OCI-LY3 (cell line): ENCODE data around the gene MYB.

Experiments
- H2AFZ ChIP-seq: fragments of 200-600, 300-600 bp; shearing (Covaris generic); 2 replicates; pipeline ENCODE4 v1.6.0; 2014; ENCODE audit warnings: antibody characterized with exemption, low read depth, low read length
- H3K27ac ChIP-seq: fragments of 200-600, 300-600 bp; sonication (generic); 2 replicates; pipeline ENCODE4 v1.5.1; 2014; ENCODE audit warnings: mild to moderate bottlenecking, low read length, moderate library complexity, mixed read lengths
- H3K27me3 ChIP-seq: fragments of 200-600, 300-600 bp; sonication (generic); 2 replicates; pipeline ENCODE4 v1.6.1; 2014; ENCODE audit warnings: low read depth, low read length, mixed read lengths
- H3K36me3 ChIP-seq: fragments of 200-600, 300-600 bp; sonication (generic); replicated peaks from 2 replicates; pipeline ENCODE3; 2014; ENCODE audit warnings: low read depth, low read length, mixed read lengths
- H3K4me1 ChIP-seq: fragments of 300-600, 200-600 bp; sonication (generic); 2 replicates; pipeline ENCODE4 v1.6.1; 2014; ENCODE audit warnings: low read length, mixed read lengths
- H3K4me2 ChIP-seq: fragments of 200-600, 300-600 bp; sonication (generic); 2 replicates; pipeline ENCODE4 v1.6.1; 2014; ENCODE audit warnings: low read length, mixed read lengths
- H3K4me3 ChIP-seq: fragments of 300-600, 200-600 bp; sonication (generic); 2 replicates; pipeline ENCODE4 v1.5.1; 2014; ENCODE audit warnings: antibody characterized with exemption, mild to moderate bottlenecking, low read length, moderate library complexity
- H3K79me2 ChIP-seq: fragments of 300-600, 200-600 bp; shearing (Covaris generic); 2 replicates; pipeline ENCODE4 v1.6.1; 2014; ENCODE audit warnings: mild to moderate bottlenecking, low read length, mixed read lengths
- H3K9ac ChIP-seq: fragments of 300-600, 200-600 bp; shearing (Covaris generic); 2 replicates; pipeline ENCODE4 v1.6.0; 2014; ENCODE audit warnings: mild to moderate bottlenecking, low read length, moderate library complexity
- H3K9me3 ChIP-seq: fragments of 200-600, 300-600 bp; shearing (Covaris generic); 2 replicates; pipeline ENCODE4 v1.6.1; 2014; ENCODE audit warnings: low read length, mixed read lengths; ENCODE audit not compliant: insufficient read depth
- H4K20me1 ChIP-seq: fragments of 200-600, 300-600 bp; sonication (generic); 2 replicates; pipeline ENCODE4 v1.6.1; 2016; ENCODE audit warnings: low read length, mixed read lengths; ENCODE audit not compliant: insufficient read depth
- EZH2phosphoT487 ChIP-seq: fragments of 200-600 bp; shearing (Covaris generic); IDR thresholded peaks from 2 replicates; pipeline ENCODE4 v1.6.1; 2018; ENCODE audit warnings: antibody characterized with exemption, mixed run types, low read depth
- TF ChIP-seq, protein P1 (sequence below): fragments of 200-600, 300-600 bp; sonication (generic); IDR thresholded peaks from 2 replicates; pipeline ENCODE4 v1.5.1; 2014; ENCODE audit warnings: antibody characterized with exemption, low read length, low read depth

Gene MYB

DNA sequence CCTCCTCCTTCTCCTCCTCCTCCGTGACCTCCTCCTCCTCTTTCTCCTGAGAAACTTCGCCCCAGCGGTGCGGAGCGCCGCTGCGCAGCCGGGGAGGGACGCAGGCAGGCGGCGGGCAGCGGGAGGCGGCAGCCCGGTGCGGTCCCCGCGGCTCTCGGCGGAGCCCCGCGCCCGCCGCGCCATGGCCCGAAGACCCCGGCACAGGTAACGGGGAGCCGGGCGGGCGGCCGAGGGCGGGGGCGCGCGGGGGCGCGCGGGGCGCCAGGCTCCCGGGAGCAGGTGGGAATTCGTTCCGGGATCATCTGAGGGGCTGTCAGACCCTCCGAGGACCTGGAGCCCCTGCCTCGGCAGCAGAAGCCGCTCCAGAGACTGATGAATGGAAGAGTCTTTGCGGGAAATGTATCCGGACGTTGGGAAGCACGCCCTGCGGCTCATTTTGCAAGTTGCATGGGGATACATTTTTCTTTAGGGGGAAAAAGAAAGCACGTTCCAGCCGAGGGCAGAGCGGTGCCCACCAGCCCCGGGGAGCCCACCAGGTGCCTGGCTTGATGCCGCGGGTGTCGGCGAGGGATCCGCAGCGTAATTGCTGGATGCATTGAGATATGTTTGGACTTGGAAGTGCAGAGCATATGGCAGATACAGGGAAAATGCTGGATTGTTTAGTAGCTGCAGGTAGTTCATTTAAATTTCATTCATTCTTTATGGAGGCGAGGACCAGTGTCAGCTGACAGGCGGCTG lies 394 bp downstream of the MYB start:
- H3K9me3 ChIP-seq, result no peaks in the 10 kb centered on the region
- H3K36me3 ChIP-seq, result peaks cover 30% of the 10 kb centered on the region
- H3K4me2 ChIP-seq, result peak overlapping the region; percentile 92
- no peaks in the 10 kb centered on the region for H3K27me3 ChIP-seq
- peak overlapping the region; percentile 91 for H3K9ac ChIP-seq
- TF ChIP-seq, protein P1, sequence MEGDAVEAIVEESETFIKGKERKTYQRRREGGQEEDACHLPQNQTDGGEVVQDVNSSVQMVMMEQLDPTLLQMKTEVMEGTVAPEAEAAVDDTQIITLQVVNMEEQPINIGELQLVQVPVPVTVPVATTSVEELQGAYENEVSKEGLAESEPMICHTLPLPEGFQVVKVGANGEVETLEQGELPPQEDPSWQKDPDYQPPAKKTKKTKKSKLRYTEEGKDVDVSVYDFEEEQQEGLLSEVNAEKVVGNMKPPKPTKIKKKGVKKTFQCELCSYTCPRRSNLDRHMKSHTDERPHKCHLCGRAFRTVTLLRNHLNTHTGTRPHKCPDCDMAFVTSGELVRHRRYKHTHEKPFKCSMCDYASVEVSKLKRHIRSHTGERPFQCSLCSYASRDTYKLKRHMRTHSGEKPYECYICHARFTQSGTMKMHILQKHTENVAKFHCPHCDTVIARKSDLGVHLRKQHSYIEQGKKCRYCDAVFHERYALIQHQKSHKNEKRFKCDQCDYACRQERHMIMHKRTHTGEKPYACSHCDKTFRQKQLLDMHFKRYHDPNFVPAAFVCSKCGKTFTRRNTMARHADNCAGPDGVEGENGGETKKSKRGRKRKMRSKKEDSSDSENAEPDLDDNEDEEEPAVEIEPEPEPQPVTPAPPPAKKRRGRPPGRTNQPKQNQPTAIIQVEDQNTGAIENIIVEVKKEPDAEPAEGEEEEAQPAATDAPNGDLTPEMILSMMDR, result no peak
- no peak for TF ChIP-seq EZH2phosphoT487
- H3K27ac ChIP-seq, result peak overlapping the region; percentile 100
- H4K20me1 ChIP-seq, result peaks cover 7% of the 10 kb centered on the region
- peaks cover 49% of the 10 kb centered on the region for H3K4me1 ChIP-seq
- peak overlapping the region; percentile 90 for H3K4me3 ChIP-seq
- H2AFZ ChIP-seq, result no peak overlapping the region
- peaks cover 54% of the 10 kb centered on the region for H3K79me2 ChIP-seq

DNA sequence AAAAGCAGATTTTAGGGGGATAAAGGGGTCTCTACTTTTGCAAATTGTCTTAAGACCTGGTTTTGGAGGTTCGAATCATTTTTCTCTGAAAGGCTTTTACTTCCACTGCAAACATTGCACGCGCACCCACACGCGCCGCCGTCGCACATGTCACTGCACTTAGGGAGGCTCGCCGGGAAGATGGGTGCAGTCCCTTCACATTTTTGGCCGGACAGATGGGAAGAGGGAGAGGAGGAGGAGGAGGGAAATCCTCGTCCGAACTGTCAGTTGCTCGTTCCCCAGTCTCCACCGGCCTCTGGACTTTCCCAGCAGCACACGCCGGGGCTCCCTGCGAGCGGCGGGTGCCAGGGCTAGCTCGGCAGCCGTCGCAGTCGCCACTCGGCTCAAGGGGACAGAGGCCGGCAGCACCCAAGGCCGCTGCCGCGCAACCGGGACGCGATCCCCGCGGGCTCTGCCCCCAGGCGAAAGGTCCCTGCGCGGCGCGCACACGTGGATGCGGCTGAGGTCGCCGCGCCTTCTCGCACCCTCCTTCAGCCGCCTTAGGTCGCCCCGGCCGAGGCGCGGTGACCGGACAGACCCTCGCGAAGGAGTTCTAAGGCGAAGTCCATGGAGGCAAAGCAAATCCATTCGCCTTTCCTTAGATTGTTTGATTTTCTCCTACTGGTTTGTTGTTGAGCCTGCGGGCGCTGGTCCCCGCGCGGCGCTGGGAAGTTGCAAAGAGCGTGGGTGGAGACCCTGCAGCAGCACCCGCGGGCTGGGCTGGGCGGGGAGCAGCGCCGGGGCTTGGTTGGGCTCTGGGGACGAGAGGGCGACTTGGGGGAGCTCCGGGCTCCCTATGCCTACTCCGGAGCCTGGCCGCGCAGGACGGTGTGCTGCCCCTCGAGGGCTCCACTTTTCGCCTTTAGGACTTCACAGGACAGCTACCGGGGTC lies 1.2 kb downstream of the MYB start:
- peaks cover 41% of the 10 kb centered on the region for H3K4me1 ChIP-seq
- H3K4me2 ChIP-seq, result peak overlapping the region; percentile 92
- peak overlapping the region; percentile 90 for H3K4me3 ChIP-seq
- H2AFZ ChIP-seq, result no peak overlapping the region
- H4K20me1 ChIP-seq, result 0 out of 2 replicates have a peak, but pooled peaks cover 1% of the 10 kb centered on the region
- H3K27me3 ChIP-seq, result no peaks in the 10 kb centered on the region
- peak overlapping the region; percentile 91 for H3K9ac ChIP-seq
- peak overlapping the region; percentile 100 for H3K27ac ChIP-seq
- peaks cover 46% of the 10 kb centered on the region for H3K79me2 ChIP-seq
- peaks cover 27% of the 10 kb centered on the region for H3K36me3 ChIP-seq
- TF ChIP-seq, protein P1, result no peak
- TF ChIP-seq EZH2phosphoT487, result no peak
- no peaks in the 10 kb centered on the region for H3K9me3 ChIP-seq

DNA sequence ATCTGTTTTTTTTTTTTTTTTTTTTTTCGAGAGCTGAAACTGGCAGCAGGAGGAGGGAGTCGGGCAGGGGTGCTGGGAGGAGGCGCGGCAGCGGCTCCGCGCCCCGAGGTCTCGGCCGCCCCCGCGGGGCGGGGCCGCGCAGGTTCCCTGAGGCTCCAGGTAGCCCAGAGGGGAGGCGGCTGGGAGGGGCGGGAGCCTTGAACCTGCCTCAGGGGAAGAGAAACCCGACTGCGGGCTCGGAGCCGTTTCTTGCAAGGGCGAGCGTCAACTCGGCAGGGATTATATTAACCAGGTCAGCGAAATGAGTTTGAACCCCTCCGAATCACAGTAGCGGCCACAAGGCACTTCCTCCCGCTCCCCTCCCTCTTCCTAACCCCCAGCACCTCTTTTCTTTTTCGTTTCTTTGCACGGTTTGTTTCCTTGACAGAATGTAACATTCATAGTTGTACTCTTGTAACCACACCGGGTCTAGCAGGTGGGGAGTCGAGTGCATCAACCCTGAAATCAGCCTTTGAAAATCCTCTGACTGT lies 2.0 kb downstream of the MYB start:
- Histone ChIP-seq H3K9ac (peak overlapping the region; percentile 91), H3K79me2 (peaks cover 39% of the 10 kb centered on the region), H3K36me3 (peaks cover 23% of the 10 kb centered on the region), H3K4me1 (peaks cover 33% of the 10 kb centered on the region), H3K4me2 (peak overlapping the region; percentile 92), H3K27ac (peak overlapping the region; percentile 100), H3K27me3 (no peaks in the 10 kb centered on the region), H3K4me3 (peak overlapping the region; percentile 90), H3K9me3 (no peaks in the 10 kb centered on the region), H4K20me1 (no peaks in the 10 kb centered on the region), H2AFZ (0 out of 2 replicates have a peak overlapping the region, but pooled peaks have one; percentile 7)
- TF ChIP-seq, protein P1, result no peak; the same call in 1 of the 2 replicates
- no peak for TF ChIP-seq EZH2phosphoT487
